A549 (cell line): ENCODE measurements around the gene FAM193A. TPM values are rescaled to one million over a fixed set of nuclear protein-coding genes. Genes with fewer than 3 reads are reported as not detected.

ENCODE experiments used
- ATAC-seq, 2 experiments: fragments of 200-7000 bp in 1 of 2; fragments of >200 bp in 1 of 2; cut with Nextera tagmentation in 1 of 2; cut with Tn5 transposase in 1 of 2; 3 replicates each; pipeline versions ENCODE4 v1.8.0 to v1.9.1; 2018 to 2020; ENCODE audit warnings: mild to moderate bottlenecking in 1 of 2, moderate library complexity in 1 of 2
- CTCF ChIA-PET: fragments of 300-600 bp; sonication (Branson Sonifier 250); formaldehyde crosslinking; extraction: SDS; loops from one replicate; lab custom pipeline; 2021; ENCODE audit warnings: antibody characterized with exemption, inconsistent platforms; lab: Yijun Ruan, JAX
- POLR2A ChIA-PET: fragments of 350-600 bp; formaldehyde crosslinking; extraction: SDS; loops from one replicate; lab custom pipeline; 2021; ENCODE audit warnings: antibody characterized with exemption, inconsistent platforms; lab: Yijun Ruan, JAX
- DNase-seq, 2 experiments: peaks; one replicate each; pipeline versions ENCODE4 v3.0.0 to v3.0.0-alpha.2; 2011 to 2016; ENCODE audit warnings: low read depth in 1 of 2, low spot score in 1 of 2
- FAIRE-seq: peaks from 2 replicates; lab custom pipeline; 2011; peaks lifted over from hg19 to GRCh38; lab: Jason Lieb, UNC
- H3K27ac ChIP-seq, 2 experiments: fragments of >200 bp; sonication (Bioruptor Twin); formaldehyde crosslinking; 3 replicates each; pipeline ENCODE4 v1.5.1; 2016 to 2017
- H3K4me1 ChIP-seq: fragments of >200 bp; sonication (Bioruptor Twin); formaldehyde crosslinking; 3 replicates; pipeline ENCODE4 v1.6.1; 2016
- H3K4me2 ChIP-seq: fragments of >200 bp; sonication (Bioruptor Twin); formaldehyde crosslinking; 3 replicates; pipeline ENCODE4 v1.6.1; 2016
- H3K4me3 ChIP-seq: fragments of >200 bp; sonication (Bioruptor Twin); formaldehyde crosslinking; 3 replicates; pipeline ENCODE4 v1.5.1; 2016
- H3K9me3 ChIP-seq: fragments of >200 bp; sonication (Bioruptor Twin); formaldehyde crosslinking; 3 replicates; pipeline ENCODE4 v1.6.1; 2016
- ATOH8 ChIP-seq: fragments of 250-450 bp; sonication (Bioruptor Pico); IDR thresholded peaks from 2 replicates; pipeline ENCODE4 v1.5.0; 2020; ENCODE audit warnings: low read depth, mild to moderate bottlenecking, moderate library complexity
- BCL3 ChIP-seq: fragments of >200 bp; sonication (Bioruptor Twin); formaldehyde crosslinking; IDR thresholded peaks from 3 replicates; pipeline ENCODE4 v1.6.1; 2016
- BHLHE40 ChIP-seq: IDR thresholded peaks from 2 replicates; pipeline ENCODE4 v1.6.1; 2012; ENCODE audit warnings: low read depth, low read length, inconsistent platforms
- CBX2 ChIP-seq: fragments of 200-600 bp; sonication (generic); IDR thresholded peaks from 2 replicates; pipeline ENCODE4 v1.6.1; 2016; ENCODE audit warnings: low read depth, mild to moderate bottlenecking, borderline replicate concordance
- CBX8 ChIP-seq: fragments of 200-600 bp; sonication (generic); IDR thresholded peaks from 2 replicates; pipeline ENCODE4 v1.6.1; 2016
- CEBPB ChIP-seq, 2 experiments: fragments of >200 bp in 1 of 2; sonication (Bioruptor Twin) in 1 of 2; formaldehyde crosslinking in 1 of 2; IDR thresholded peaks; 2 replicates each; pipeline ENCODE4 v1.6.1; 2012 to 2016
- CHD4 ChIP-seq: fragments of 200-600 bp; sonication (generic); IDR thresholded peaks from 2 replicates; pipeline ENCODE4 v1.6.1; 2016; ENCODE audit warnings: antibody characterized with exemption, mild to moderate bottlenecking, borderline replicate concordance
- EP300 ChIP-seq, 2 experiments: fragments of >200 bp; sonication (Bioruptor Twin); formaldehyde crosslinking; IDR thresholded peaks; 2 replicates in 1 of 2; 3 replicates in 1 of 2; pipeline ENCODE4 v1.6.1; 2016 to 2017
- FOSL2 ChIP-seq, 2 experiments: fragments of 450-650 bp in 1 of 2; fragments of >200 bp in 1 of 2; sonication (Bioruptor Twin) in 1 of 2; formaldehyde crosslinking; IDR thresholded peaks; 2 replicates each; pipeline versions ENCODE4 v1.5.0 to v1.6.1; 2016 to 2020; ENCODE audit warnings: mild to moderate bottlenecking in 1 of 2, moderate library complexity in 1 of 2
- HDAC2 ChIP-seq: fragments of 200-600 bp; sonication (generic); IDR thresholded peaks from 2 replicates; pipeline ENCODE4 v1.6.1; 2016
- HEYL ChIP-seq: fragments of 250-450 bp; sonication (Bioruptor Pico); IDR thresholded peaks from 2 replicates; pipeline ENCODE4 v1.8.0; 2021; ENCODE audit warnings: mild to moderate bottlenecking, moderate library complexity
- HOXA7 ChIP-seq: fragments of 250-450 bp; sonication (Bioruptor Pico); IDR thresholded peaks from 2 replicates; pipeline ENCODE4 v1.5.0; 2020; ENCODE audit warnings: mild to moderate bottlenecking, moderate library complexity
- HOXB5 ChIP-seq: fragments of 250-450 bp; sonication (Bioruptor Pico); IDR thresholded peaks from 2 replicates; pipeline ENCODE4 v1.5.0; 2020; ENCODE audit warnings: mild to moderate bottlenecking, moderate library complexity
- JUNB ChIP-seq: fragments of >200 bp; sonication (Bioruptor Twin); formaldehyde crosslinking; IDR thresholded peaks from 2 replicates; pipeline ENCODE4 v1.6.1; 2016
- MAFK ChIP-seq: fragments of 450-650 bp; IDR thresholded peaks from 2 replicates; pipeline ENCODE4 v1.6.1; 2014; ENCODE audit not compliant: partially characterized antibody
- MYC ChIP-seq: IDR thresholded peaks from 2 replicates; pipeline ENCODE4 v1.6.1; 2012; ENCODE audit warnings: mild to moderate bottlenecking, inconsistent platforms, low read length, improper control_type of control experiment, borderline replicate concordance
- NFE2L2 ChIP-seq: fragments of 150-350 bp; conservative IDR thresholded peaks from 2 replicates; pipeline ENCODE4 v1.6.1; 2014; ENCODE audit warnings: low read length
- PBX3 ChIP-seq: IDR thresholded peaks from 2 replicates; pipeline ENCODE4 v1.6.1; 2012
- POLR2A ChIP-seq: IDR thresholded peaks from 2 replicates; pipeline ENCODE4 v1.6.1; 2012; ENCODE audit warnings: mild to moderate bottlenecking, low read length
- POLR2AphosphoS2 ChIP-seq: conservative IDR thresholded peaks from 2 replicates; pipeline ENCODE4 v1.6.1; 2012; ENCODE audit warnings: low read length, improper control_type of control experiment, inconsistent platforms
- RAD21 ChIP-seq, 2 experiments: fragments of >200 bp in 1 of 2; sonication (Bioruptor Twin) in 1 of 2; formaldehyde crosslinking in 1 of 2; IDR thresholded peaks in 1 of 2; conservative IDR thresholded peaks in 1 of 2; 2 replicates in 1 of 2; 3 replicates in 1 of 2; pipeline ENCODE4 v1.6.1; 2012 to 2018; ENCODE audit warnings: inconsistent platforms in 1 of 2
- RNF2 ChIP-seq: fragments of 200-600 bp; sonication (generic); IDR thresholded peaks from 2 replicates; pipeline ENCODE4 v1.6.1; 2016; ENCODE audit warnings: low read depth, mild to moderate bottlenecking, antibody characterized with exemption, moderate library complexity, borderline replicate concordance
- SREBF2 ChIP-seq: fragments of 450-650 bp; IDR thresholded peaks from 2 replicates; pipeline ENCODE4 v1.6.1; 2014; ENCODE audit warnings: mild to moderate bottlenecking, moderate library complexity
- TFCP2L1 ChIP-seq: fragments of 250-450 bp; sonication (Bioruptor Pico); IDR thresholded peaks from 2 replicates; pipeline ENCODE4 v1.5.0; 2021; ENCODE audit warnings: mild to moderate bottlenecking
- ZFP36 ChIP-seq: fragments of 450-650 bp; IDR thresholded peaks from 2 replicates; pipeline ENCODE4 v1.6.1; 2014; ENCODE audit warnings: borderline replicate concordance; ENCODE audit not compliant: partially characterized antibody
- ZSCAN20 ChIP-seq: fragments of 250-450 bp; sonication (Bioruptor Pico); IDR thresholded peaks from 2 replicates; pipeline ENCODE4 v1.8.0; 2022; ENCODE audit warnings: mild to moderate bottlenecking, moderate library complexity
- WGBS: methylation state at CpG from one replicate; pipeline ENCODE4 v1.1.6; 2017; ENCODE audit errors: missing lambda C conversion rate; 5-methylcytosine and 5-hydroxymethylcytosine counted together
- polyA plus RNA-seq, 4 experiments: library from polyadenylated mRNA; depleted of rRNA in 3 of 4; stranded (reverse); fragments of >200 nt; fragmentation: RNase III in 1 of 4; extraction: RNeasy Plus Mini Kit Qiagen cat#74134 plus additional on column Dnase treatment in 1 of 4; gene quantifications; 2 replicates in 3 of 4; 3 replicates in 1 of 4; pipeline ENCODE4 v1.2.3, GENCODE V29; 2011 to 2017

FAM193A gene
- polyA plus RNA-seq, 2 of the 4 experiments (the other 2 are of a cell fraction): 4.5 to 6.7 TPM

GRCh38 chr4:2662598-2662997 lies 126.2 kb downstream of the FAM193A start:
- FAIRE-seq (no peak), DNase-seq (peak in 1 of 2 experiments; percentile 6), ATAC-seq (no peak)
- H3K4me2 ChIP-seq: no peak overlapping the region
- CTCF ChIA-PET: no interaction called here
- peaks cover 11% of the 10 kb centered on the region for H3K4me1 ChIP-seq
- no peaks in the 10 kb centered on the region for H3K9me3 ChIP-seq
- no peak overlapping the region for H3K27ac ChIP-seq
- H3K4me3 ChIP-seq: no peak overlapping the region
- 68% methylated on average over 4 of the region's 4 CpGs for WGBS
- no peak for TF ChIP-seq FOSL2 (IDR thresholded peaks at IDR 0.05)
- 0 out of 2 replicates have a peak, but pooled peaks have one; percentile 13 for TF ChIP-seq FOSL2 (CRISPR knock-in tag; IDR thresholded peaks at IDR 0.05)
- no peak for TF ChIP-seq HOXA7 (CRISPR knock-in tag)
- TF ChIP-seq HEYL (CRISPR knock-in tag): no peak
- TF ChIP-seq CHD4: no peak
- TF ChIP-seq, all 56 proteins: peak for 1
- POLR2A ChIA-PET: no interaction called here

GRCh38 chr4:2663275-2663674 lies 126.8 kb downstream of the FAM193A start:
- no peak overlapping the region for H3K4me3 ChIP-seq
- H3K9me3 ChIP-seq: no peaks in the 10 kb centered on the region
- ChIA-PET POLR2A (no interaction called here), CTCF (no interaction called here)
- DNase-seq (no peak), ATAC-seq (no peak), FAIRE-seq (no peak)
- H3K27ac ChIP-seq: no peak overlapping the region
- TF ChIP-seq CEBPB (IDR thresholded peaks at IDR 0.05) (peak; percentile 69 to 74; a peak in 3 of 4 replicates), HOXB5 (CRISPR knock-in tag) (no peak)
- WGBS: 88% methylated on average over 2 of the region's 2 CpGs
- H3K4me1 ChIP-seq: peaks cover 11% of the 10 kb centered on the region
- no peak overlapping the region for H3K4me2 ChIP-seq

GRCh38 chr4:2666722-2667247 lies 130.3 kb downstream of the FAM193A start:
- no peak overlapping the region for H3K27ac ChIP-seq
- H3K4me2 ChIP-seq: no peak overlapping the region
- H3K4me1 ChIP-seq: peaks cover 11% of the 10 kb centered on the region
- TF ChIP-seq MAFK (no peak), MYC (no peak), EP300 (IDR thresholded peaks at IDR 0.05) (no peak), CBX8 (no peak), POLR2AphosphoS2 (no peak), RNF2 (no peak), HDAC2 (no peak), TFCP2L1 (CRISPR knock-in tag) (no peak), CBX2 (no peak)
- DNase-seq: no peak
- ChIA-PET POLR2A (no interaction called here), CTCF (no interaction called here)
- H3K4me3 ChIP-seq: no peak overlapping the region
- no peaks in the 10 kb centered on the region for H3K9me3 ChIP-seq
- WGBS: 83% methylated on average over 2 of the region's 2 CpGs
- peak; percentile 72 for FAIRE-seq
- ATAC-seq: no peak

GRCh38 chr4:2667428-2667827 lies 131.0 kb downstream of the FAM193A start:
- POLR2A ChIA-PET: no interaction called here
- Histone ChIP-seq H3K9me3 (no peaks in the 10 kb centered on the region), H3K4me1 (peaks cover 11% of the 10 kb centered on the region), H3K4me2 (no peak overlapping the region), H3K4me3 (no peak overlapping the region), H3K27ac (no peak overlapping the region)
- DNase-seq (no peak), FAIRE-seq (no peak), ATAC-seq (no peak)
- no peak for TF ChIP-seq ATOH8 (CRISPR knock-in tag)
- TF ChIP-seq NFE2L2: no peak
- TF ChIP-seq RAD21 (conservative IDR thresholded peaks at IDR 0.05 in 1 of 2, IDR thresholded peaks at IDR 0.05 in 1 of 2): no peak
- TF ChIP-seq POLR2A: no peak
- TF ChIP-seq FOSL2 (IDR thresholded peaks at IDR 0.05): no peak
- no peak for TF ChIP-seq FOSL2 (CRISPR knock-in tag; IDR thresholded peaks at IDR 0.05)
- TF ChIP-seq PBX3: no peak
- no peak for TF ChIP-seq ZSCAN20 (CRISPR knock-in tag)
- no peak for TF ChIP-seq BCL3
- TF ChIP-seq SREBF2: no peak
- no peak for TF ChIP-seq JUNB
- TF ChIP-seq ZFP36: no peak
- no peak for TF ChIP-seq BHLHE40
- 72% methylated on average over 2 of the region's 2 CpGs for WGBS
- CTCF ChIA-PET: no interaction called here
